Loucy (cell line): ENCODE measurements around the gene GIPC2.

Experiments used
- CTCF ChIP-seq: fragments of 200-600 bp; sonication (generic); conservative IDR thresholded peaks from 2 replicates; pipeline ENCODE4 v1.5.1; 2014; ENCODE audit warnings: mild to moderate bottlenecking, antibody characterized with exemption, low read length
- EZH2phosphoT487 ChIP-seq: fragments of 200-600 bp; IDR thresholded peaks from 2 replicates; pipeline ENCODE4 v1.6.1; 2018; ENCODE audit warnings: antibody characterized with exemption, mild to moderate bottlenecking, moderate library complexity, borderline replicate concordance

DNA sequence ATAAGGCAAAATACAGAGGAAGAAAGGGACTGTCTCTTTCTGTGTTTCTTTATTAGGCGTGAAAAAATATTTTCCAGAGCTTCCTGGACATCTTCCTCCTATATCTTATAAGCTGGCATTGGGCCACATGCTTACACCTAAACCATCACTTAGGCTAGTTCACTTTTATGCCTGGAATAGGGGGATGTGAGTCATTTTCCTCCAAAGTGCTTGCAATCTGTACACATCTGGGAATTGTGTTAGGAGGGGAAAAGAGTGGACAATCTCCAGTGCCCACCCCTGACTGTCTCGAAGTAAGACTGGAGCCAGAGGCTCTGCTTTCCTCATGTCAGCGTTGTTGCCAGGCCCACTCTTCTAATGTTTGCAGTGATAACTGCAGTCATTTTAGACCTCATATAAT, 29.9 kb downstream of the GIPC2 start:
- TF ChIP-seq CTCF (no peak), EZH2phosphoT487 (no peak)
